Measurements from ENCODE around the gene KNL1. TPM values are rescaled to one million over a fixed set of nuclear protein-coding genes. Genes with fewer than 3 reads are reported as not detected.

KNL1 gene
- total and polyA plus RNA-seq, 8 donors = 0.50 to 57.8 (median 1.8) TPM

GRCh38 chr15:40562691-40563090, 31.4 kb upstream of the KNL1 start:
- no peaks in the 10 kb centered on the region for H3K9me3 ChIP-seq
- DNase-seq = no peak
- H3K27ac ChIP-seq = no peak overlapping the region
- WGBS, 5 donors = 88 to 98% (median 91%) methylated on average over 2 of the region's 2 CpGs
- intact Hi-C loops (cut with DNase I; ENCODE audit: low total_unique reads) = no loop called here
- H3K4me3 ChIP-seq = no peak overlapping the region
- H3K27me3 ChIP-seq = no peaks in the 10 kb centered on the region
- peaks cover 4 to 51% (median 29%) of the 10 kb centered on the region in 4 donors for H3K4me1 ChIP-seq
- H3K36me3 ChIP-seq = peaks cover 0 to 23% (median 22%) of the 10 kb centered on the region in 4 donors
- TF ChIP-seq, protein P1, sequence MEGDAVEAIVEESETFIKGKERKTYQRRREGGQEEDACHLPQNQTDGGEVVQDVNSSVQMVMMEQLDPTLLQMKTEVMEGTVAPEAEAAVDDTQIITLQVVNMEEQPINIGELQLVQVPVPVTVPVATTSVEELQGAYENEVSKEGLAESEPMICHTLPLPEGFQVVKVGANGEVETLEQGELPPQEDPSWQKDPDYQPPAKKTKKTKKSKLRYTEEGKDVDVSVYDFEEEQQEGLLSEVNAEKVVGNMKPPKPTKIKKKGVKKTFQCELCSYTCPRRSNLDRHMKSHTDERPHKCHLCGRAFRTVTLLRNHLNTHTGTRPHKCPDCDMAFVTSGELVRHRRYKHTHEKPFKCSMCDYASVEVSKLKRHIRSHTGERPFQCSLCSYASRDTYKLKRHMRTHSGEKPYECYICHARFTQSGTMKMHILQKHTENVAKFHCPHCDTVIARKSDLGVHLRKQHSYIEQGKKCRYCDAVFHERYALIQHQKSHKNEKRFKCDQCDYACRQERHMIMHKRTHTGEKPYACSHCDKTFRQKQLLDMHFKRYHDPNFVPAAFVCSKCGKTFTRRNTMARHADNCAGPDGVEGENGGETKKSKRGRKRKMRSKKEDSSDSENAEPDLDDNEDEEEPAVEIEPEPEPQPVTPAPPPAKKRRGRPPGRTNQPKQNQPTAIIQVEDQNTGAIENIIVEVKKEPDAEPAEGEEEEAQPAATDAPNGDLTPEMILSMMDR (IDR thresholded peaks at IDR 0.05) = no peak

- no peak for DNase-seq
- Histone ChIP-seq H3K4me3 (peak overlapping the region in 1 of 4 donors; percentile 68), H3K4me1 (peaks cover 4 to 49% (median 31%) of the 10 kb centered on the region in 4 donors), H3K9me3 (no peaks in the 10 kb centered on the region), H3K27ac (no peak overlapping the region), H3K27me3 (no peaks in the 10 kb centered on the region), H3K36me3 (peaks cover 0 to 23% (median 21%) of the 10 kb centered on the region in 4 donors)
- no peak for TF ChIP-seq EP300 (IDR thresholded peaks at IDR 0.05)
- no peak for TF ChIP-seq POLR2A (IDR thresholded peaks at IDR 0.05)
- TF ChIP-seq, protein P1 (IDR thresholded peaks at IDR 0.05) = no peak
- no peak for TF ChIP-seq POLR2AphosphoS5 (IDR thresholded peaks at IDR 0.05)
- intact Hi-C loops (cut with DNase I; ENCODE audit: low total_unique reads) = no loop called here
Measured at GRCh38 chr15:40563426-40563825, 30.6 kb upstream of the KNL1 start.

GRCh38 chr15:40564591-40565332, 29.3 kb upstream of the KNL1 start, which contains the start of gene CCDC32:
Gene CCDC32, minus strand, starts transcription at chr15:40565042. Its CDS starts 2,027 bp downstream, at chr15:40563015.
- H3K4me1 ChIP-seq = peaks cover 4 to 55% (median 34%) of the 10 kb centered on the region in 4 donors
- H3K9me3 ChIP-seq = no peaks in the 10 kb centered on the region
- peak within 1 kb of the TSS; percentile 59 to 94 (median 76) for H3K4me3 ChIP-seq
- no peak for TF ChIP-seq EP300 (IDR thresholded peaks at IDR 0.05)
- TF ChIP-seq, protein P1 (IDR thresholded peaks at IDR 0.05) = no peak
- peak in 1 of 4 donors; percentile 71 for TF ChIP-seq POLR2A (IDR thresholded peaks at IDR 0.05)
- TF ChIP-seq POLR2AphosphoS5 (IDR thresholded peaks at IDR 0.05) = peak; percentile 79 to 92 (median 90)
- H3K27ac ChIP-seq = peak within 1 kb of the TSS; percentile 92 to 98 (median 95)
- 0 to 1% (median 1%) methylated on average over 20 to 40 of the region's 40 CpGs for WGBS, 5 donors
- H3K36me3 ChIP-seq = peaks cover 0 to 23% (median 19%) of the 10 kb centered on the region in 4 donors
- peak; percentile 97 to 99 for DNase-seq
- H3K27me3 ChIP-seq = no peaks in the 10 kb centered on the region
- intact Hi-C loops (cut with DNase I; ENCODE audit: low total_unique reads) = no loop called here

- peak overlapping the region; percentile 59 to 94 (median 76) for H3K4me3 ChIP-seq
- TF ChIP-seq, protein P1 (IDR thresholded peaks at IDR 0.05) = no peak
- no peak for TF ChIP-seq POLR2AphosphoS5 (IDR thresholded peaks at IDR 0.05)
- TF ChIP-seq EP300 (IDR thresholded peaks at IDR 0.05) = no peak
- no peak for TF ChIP-seq POLR2A (IDR thresholded peaks at IDR 0.05)
- no peaks in the 10 kb centered on the region for H3K27me3 ChIP-seq
- H3K27ac ChIP-seq = peak overlapping the region; percentile 13 to 98 (median 94)
- H3K9me3 ChIP-seq = no peaks in the 10 kb centered on the region
- peaks cover 0 to 22% (median 19%) of the 10 kb centered on the region in 4 donors for H3K36me3 ChIP-seq
- intact Hi-C loops (cut with DNase I; ENCODE audit: low total_unique reads) = no loop called here
- DNase-seq = no peak
- WGBS, 5 donors = 36 to 43% (median 41%) methylated on average over 17 to 20 of the region's 20 CpGs
- H3K4me1 ChIP-seq = peaks cover 11 to 60% (median 42%) of the 10 kb centered on the region in 4 donors
Measured at GRCh38 chr15:40565333-40566238, 28.5 kb upstream of the KNL1 start.

Measured in stomach (tissue), 9 donors.